NB4 (cell line): Measurements from ENCODE around the gene BSCL2.
"Not testable (repeated sequence)": the region's sequence is repeated elsewhere in the genome, so short reads cannot be mapped to it uniquely, and the experiment has no call there.

ENCODE experiments used
- DNase-seq: peaks from one replicate; pipeline ENCODE4 v3.0.0; 2010; ENCODE audit warnings: low read depth
- H3K4me3 ChIP-seq: one replicate; pipeline ENCODE4 v1.5.1; 2011; ENCODE audit warnings: mild to moderate bottlenecking, low read depth, low read length, moderate library complexity
- CTCF ChIP-seq: IDR thresholded peaks from one replicate; pipeline ENCODE4 v1.5.1; 2012; ENCODE audit warnings: low read depth, low read length
- MAX ChIP-seq: IDR thresholded peaks from 2 replicates; pipeline ENCODE4 v1.6.1; 2011; ENCODE audit warnings: low read depth, low read length
- MYC ChIP-seq: IDR thresholded peaks from 2 replicates; pipeline ENCODE4 v1.6.1; 2011; ENCODE audit warnings: low read depth, low read length
- POLR2A ChIP-seq: IDR thresholded peaks from 2 replicates; pipeline ENCODE4 v1.6.1; 2011; ENCODE audit warnings: mild to moderate bottlenecking; ENCODE audit not compliant: insufficient read length; ENCODE audit errors: extremely low read depth

The BSCL2 gene

GRCh38 chr11:62747475-62748160, 40.4 kb upstream of the BSCL2 start:
- TF ChIP-seq MYC (no peak), POLR2A (no peak), CTCF (no peak), MAX (no peak)
- H3K4me3 ChIP-seq: no peak overlapping the region
- no peak for DNase-seq

GRCh38 chr11:62737196-62737595, 30.0 kb upstream of the BSCL2 start:
- DNase-seq: no peak
- H3K4me3 ChIP-seq: no peak overlapping the region
- TF ChIP-seq POLR2A: no peak
- TF ChIP-seq CTCF: no peak
- no peak for TF ChIP-seq MAX
- no peak for TF ChIP-seq MYC

GRCh38 chr11:62732830-62733229, 25.6 kb upstream of the BSCL2 start:
- H3K4me3 ChIP-seq: no peak overlapping the region
- peak; percentile 59 for DNase-seq
- TF ChIP-seq MAX (no peak), MYC (no peak), POLR2A (no peak), CTCF (no peak)

- H3K4me3 ChIP-seq: peak overlapping the region; percentile 98
- not testable (repeated sequence) for DNase-seq
These were observed 22.9 kb upstream of the BSCL2 start for GRCh38 chr11:62730076-62730475.

GRCh38 chr11:62728171-62728988, 21.2 kb upstream of the BSCL2 start, which contains the start of gene TTC9C:
TTC9C (plus strand) TSS chr11:62728486; CDS start chr11:62728849, 363 bp downstream.
- peak; percentile 94 for DNase-seq
- H3K4me3 ChIP-seq: peak within 1 kb of the TSS; percentile 98
- TF ChIP-seq MYC (no peak; the same call in 1 of the 2 replicates), POLR2A (peak; percentile 54), MAX (peak; percentile 9; the same call in 1 of the 2 replicates)

GRCh38 chr11:62727872-62728170, 20.6 kb upstream of the BSCL2 start:
- H3K4me3 ChIP-seq: peak overlapping the region; percentile 98
- TF ChIP-seq MAX: no peak
- TF ChIP-seq MYC: no peak
- no peak for TF ChIP-seq POLR2A
- no peak for TF ChIP-seq CTCF
- DNase-seq: peak; percentile 98
